Keratinocyte (primary cell): Measurements from ENCODE around the gene GRHL3. TPM values are rescaled to one million over a fixed set of nuclear protein-coding genes. Genes with fewer than 3 reads are reported as not detected.

ENCODE experiments used
- DNase-seq: peaks from one replicate; pipeline ENCODE4 v3.0.0-alpha.2; 2011; ENCODE audit warnings: low read depth, missing footprints, low spot score
- FAIRE-seq: peaks from 2 replicates; lab custom pipeline; 2011; peaks lifted over from hg19 to GRCh38; lab: Jason Lieb, UNC
- H2AFZ ChIP-seq: 2 replicates; pipeline ENCODE4 v1.6.0; 2012; ENCODE audit warnings: low read length, control low read depth, inconsistent platforms; ENCODE audit not compliant: control insufficient read depth
- H3K27ac ChIP-seq: 2 replicates; pipeline ENCODE4 v1.5.1; 2011; ENCODE audit warnings: low read length; ENCODE audit not compliant: control insufficient read depth, insufficient read depth
- H3K27me3 ChIP-seq: 3 replicates; pipeline ENCODE4 v1.6.0; 2011; ENCODE audit warnings: low read length; ENCODE audit not compliant: control insufficient read depth, insufficient read depth; ENCODE audit errors: extremely low read depth
- H3K36me3 ChIP-seq, 2 experiments: 2 replicates in 1 of 2; 3 replicates in 1 of 2; pipeline ENCODE4 v1.5.1; 2011; ENCODE audit warnings: low read length in 2 of 2, mild to moderate bottlenecking in 1 of 2; ENCODE audit not compliant: control insufficient read depth in 2 of 2, insufficient read depth in 2 of 2; ENCODE audit errors: extremely low read depth in 1 of 2
- H3K4me1 ChIP-seq: 3 replicates; pipeline ENCODE4 v1.5.1; 2011; ENCODE audit warnings: low read length; ENCODE audit not compliant: control insufficient read depth, insufficient read depth; ENCODE audit errors: extremely low read depth
- H3K4me2 ChIP-seq: 3 replicates; pipeline ENCODE4 v1.6.0; 2011; ENCODE audit warnings: low read depth, low read length; ENCODE audit not compliant: control insufficient read depth, insufficient read depth; ENCODE audit errors: extremely low read depth
- H3K4me3 ChIP-seq, 3 experiments: fragments of 200-600 bp in 1 of 3; sonication (generic) in 1 of 3; 2 replicates in 2 of 3; 3 replicates in 1 of 3; pipeline ENCODE4 v1.5.1; 2011 to 2016; ENCODE audit warnings: low read length in 3 of 3, mild to moderate bottlenecking in 3 of 3, control low read depth in 2 of 3, inconsistent platforms in 1 of 3, low read depth in 1 of 3, mixed read lengths in 1 of 3, mixed run types in 1 of 3, moderate library complexity in 1 of 3; ENCODE audit not compliant: control insufficient read depth in 2 of 3, insufficient read depth in 2 of 3; ENCODE audit errors: extremely low read depth in 1 of 3
- H3K79me2 ChIP-seq: 2 replicates; pipeline ENCODE4 v1.6.0; 2012; ENCODE audit warnings: low read length; ENCODE audit not compliant: control insufficient read depth, insufficient read depth
- H3K9ac ChIP-seq: 3 replicates; pipeline ENCODE4 v1.6.0; 2011; ENCODE audit warnings: low read length; ENCODE audit not compliant: control insufficient read depth, insufficient read depth; ENCODE audit errors: extremely low read depth
- H3K9me1 ChIP-seq: 3 replicates; pipeline ENCODE4 v1.6.0; 2011; ENCODE audit warnings: low read length; ENCODE audit not compliant: control insufficient read depth, insufficient read depth; ENCODE audit errors: extremely low read depth
- H3K9me3 ChIP-seq: 2 replicates; pipeline ENCODE4 v1.5.1; 2012; ENCODE audit warnings: low read depth, low read length; ENCODE audit not compliant: control insufficient read depth
- H4K20me1 ChIP-seq: 3 replicates; pipeline ENCODE4 v1.6.0; 2011; ENCODE audit warnings: low read length; ENCODE audit not compliant: control insufficient read depth, insufficient read depth; ENCODE audit errors: extremely low read depth
- EZH2 ChIP-seq: IDR thresholded peaks from one replicate; pipeline ENCODE4 v1.6.1; 2012; ENCODE audit warnings: inconsistent platforms, mild to moderate bottlenecking, low read length, moderate library complexity
- dilution Hi-C: fragments of 300-500 bp; cut with MboI; formaldehyde crosslinking; loops from one replicate; pipeline ENCODE4 v1.7.0; 2020; ENCODE audit warnings: low sequenced_read_pairs; ENCODE audit not compliant: extremely low pct_ligation_motif_present
- polyA plus RNA-seq, 5 experiments: library from polyadenylated mRNA; depleted of rRNA in 3 of 5; stranded (reverse) in 3 of 5; stranded (forward) in 1 of 5; unstranded in 1 of 5; fragments of >200 nt; gene quantifications; 1 replicate in 1 of 5; 2 replicates in 3 of 5; 3 replicates in 1 of 5; pipeline versions ENCODE4 v1.2.1 to v1.2.3, GENCODE V29; 2011 to 2012; ENCODE audit warnings: missing spikeins in 2 of 5, low read depth in 1 of 5, low replicate concordance in 1 of 5
- TF ChIP-seq, protein P1 (sequence below), 3 experiments: IDR thresholded peaks in 1 of 3; conservative IDR thresholded peaks in 1 of 3; optimal IDR thresholded peaks in 1 of 3; 2 replicates in 2 of 3; 3 replicates in 1 of 3; pipeline versions ENCODE3 to v1.5.1; 2011; ENCODE audit warnings: low read length in 3 of 3, mild to moderate bottlenecking in 3 of 3, moderate library complexity in 2 of 3, control low read depth in 1 of 3, inconsistent platforms in 1 of 3; ENCODE audit not compliant: insufficient read depth in 2 of 3; ENCODE audit errors: extremely low read depth in 1 of 3

The GRHL3 gene
- polyA plus RNA-seq, 1 donor (not counting 4 experiments of a cell fraction or from before 2014, with no cell fraction given) = 13.0 TPM

DNA sequence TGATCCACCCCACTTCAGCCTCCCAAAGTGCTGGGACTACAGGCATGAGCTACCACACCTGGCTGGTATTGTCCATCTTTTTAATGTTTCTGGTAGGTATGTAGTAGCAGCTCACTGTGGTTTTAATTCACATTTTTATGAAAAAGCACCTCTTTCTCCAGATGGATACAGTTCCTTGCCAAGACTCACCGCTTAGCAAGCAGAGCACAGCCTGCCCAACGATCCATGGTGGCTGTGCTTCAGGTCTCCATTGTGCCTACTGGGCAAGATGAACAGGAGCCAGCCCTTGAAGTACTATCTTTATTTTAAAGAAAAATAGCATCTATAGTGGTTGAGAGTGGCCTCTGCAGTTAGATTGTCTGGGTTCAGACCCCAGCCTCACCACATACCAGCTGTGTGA, 37.6 kb upstream of the GRHL3 start:
- no peak overlapping the region for H2AFZ ChIP-seq
- dilution Hi-C loops = no loop called here
- peaks cover 51% of the 10 kb centered on the region for H3K4me1 ChIP-seq
- H3K27me3 ChIP-seq = no peaks in the 10 kb centered on the region
- no peak overlapping the region for H3K9ac ChIP-seq
- no peak for DNase-seq
- H3K27ac ChIP-seq = no peak overlapping the region
- H4K20me1 ChIP-seq = no peaks in the 10 kb centered on the region
- no peak overlapping the region for H3K4me3 ChIP-seq
- peaks cover 4% of the 10 kb centered on the region for H3K9me1 ChIP-seq
- no peak for FAIRE-seq
- no peak overlapping the region for H3K4me2 ChIP-seq
- no peaks in the 10 kb centered on the region for H3K79me2 ChIP-seq
- H3K9me3 ChIP-seq = no peaks in the 10 kb centered on the region
- H3K36me3 ChIP-seq = no peaks in the 10 kb centered on the region
- TF ChIP-seq, protein P1, sequence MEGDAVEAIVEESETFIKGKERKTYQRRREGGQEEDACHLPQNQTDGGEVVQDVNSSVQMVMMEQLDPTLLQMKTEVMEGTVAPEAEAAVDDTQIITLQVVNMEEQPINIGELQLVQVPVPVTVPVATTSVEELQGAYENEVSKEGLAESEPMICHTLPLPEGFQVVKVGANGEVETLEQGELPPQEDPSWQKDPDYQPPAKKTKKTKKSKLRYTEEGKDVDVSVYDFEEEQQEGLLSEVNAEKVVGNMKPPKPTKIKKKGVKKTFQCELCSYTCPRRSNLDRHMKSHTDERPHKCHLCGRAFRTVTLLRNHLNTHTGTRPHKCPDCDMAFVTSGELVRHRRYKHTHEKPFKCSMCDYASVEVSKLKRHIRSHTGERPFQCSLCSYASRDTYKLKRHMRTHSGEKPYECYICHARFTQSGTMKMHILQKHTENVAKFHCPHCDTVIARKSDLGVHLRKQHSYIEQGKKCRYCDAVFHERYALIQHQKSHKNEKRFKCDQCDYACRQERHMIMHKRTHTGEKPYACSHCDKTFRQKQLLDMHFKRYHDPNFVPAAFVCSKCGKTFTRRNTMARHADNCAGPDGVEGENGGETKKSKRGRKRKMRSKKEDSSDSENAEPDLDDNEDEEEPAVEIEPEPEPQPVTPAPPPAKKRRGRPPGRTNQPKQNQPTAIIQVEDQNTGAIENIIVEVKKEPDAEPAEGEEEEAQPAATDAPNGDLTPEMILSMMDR (optimal IDR thresholded peaks at IDR 0.05 in 1 of 3, IDR thresholded peaks at IDR 0.05 in 1 of 3, conservative IDR thresholded peaks at IDR 0.05 in 1 of 3; ENCODE audit: extremely low read depth in 1 of 3, insufficient read depth in 2 of 3, low read length in 3 of 3) = no peak
- TF ChIP-seq EZH2 = no peak

DNA sequence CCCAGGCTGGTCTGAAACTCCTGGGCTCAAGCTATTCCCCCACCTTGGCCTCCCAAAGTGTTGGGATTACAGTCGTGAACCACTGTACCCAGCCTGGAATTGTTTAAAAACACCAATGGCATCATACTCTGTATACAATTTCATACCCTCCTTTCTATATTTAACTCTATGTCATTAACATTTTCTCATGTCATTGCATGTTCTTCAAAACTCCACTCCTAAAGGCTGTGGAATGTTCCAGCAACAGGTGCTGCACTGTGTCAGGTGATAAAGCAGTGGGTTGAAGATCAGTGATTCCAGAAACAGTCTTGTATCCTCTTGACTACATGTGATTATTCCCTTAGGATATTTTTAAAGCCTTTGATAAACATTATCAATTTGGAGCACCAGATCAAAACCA, 36.7 kb upstream of the GRHL3 start:
- no peak overlapping the region for H3K4me2 ChIP-seq
- no peak overlapping the region for H3K27ac ChIP-seq

More for the DNA sequence above, 36.7 kb upstream of the GRHL3 start:
- H3K36me3 ChIP-seq = no peaks in the 10 kb centered on the region
- dilution Hi-C loops = no loop called here
- no peak overlapping the region for H2AFZ ChIP-seq
- no peaks in the 10 kb centered on the region for H3K27me3 ChIP-seq
- no peaks in the 10 kb centered on the region for H4K20me1 ChIP-seq
- TF ChIP-seq EZH2 = no peak
- TF ChIP-seq, protein P1 (optimal IDR thresholded peaks at IDR 0.05 in 1 of 3, IDR thresholded peaks at IDR 0.05 in 1 of 3, conservative IDR thresholded peaks at IDR 0.05 in 1 of 3; ENCODE audit: extremely low read depth in 1 of 3, insufficient read depth in 2 of 3, low read length in 3 of 3) = no peak
- DNase-seq (no peak), FAIRE-seq (peak; percentile 46)
- H3K9me1 ChIP-seq = peaks cover 4% of the 10 kb centered on the region
- no peaks in the 10 kb centered on the region for H3K79me2 ChIP-seq
- peaks cover 53% of the 10 kb centered on the region for H3K4me1 ChIP-seq
- H3K9ac ChIP-seq = no peak overlapping the region
- no peaks in the 10 kb centered on the region for H3K9me3 ChIP-seq
- H3K4me3 ChIP-seq = no peak overlapping the region
